Progenitor cell of endocrine pancreas (in vitro differentiated cells): ENCODE measurements around the gene FIZ1. TPM values are rescaled to one million over a fixed set of nuclear protein-coding genes. Genes with fewer than 3 reads are reported as not detected.

ENCODE experiments used
- DNase-seq: peaks from one replicate; pipeline ENCODE4 v3.0.0; 2021; ENCODE audit warnings: low spot score; ENCODE audit not compliant: unreplicated experiment
- H3K27ac Mint-ChIP-seq: 2 replicates; pipeline ENCODE4 v1.8.0; 2021; ENCODE audit warnings: mild to moderate bottlenecking, moderate library complexity, mixed read lengths
- H3K27me3 Mint-ChIP-seq: 2 replicates; pipeline ENCODE4 v1.8.0; 2021; ENCODE audit warnings: mixed read lengths
- H3K36me3 Mint-ChIP-seq: 2 replicates; pipeline ENCODE4 v1.8.0; 2022; ENCODE audit warnings: mixed read lengths; ENCODE audit not compliant: insufficient read depth
- H3K4me1 Mint-ChIP-seq: 2 replicates; pipeline ENCODE4 v1.8.0; 2021; ENCODE audit warnings: low read depth, mixed read lengths
- H3K4me3 Mint-ChIP-seq: 2 replicates; pipeline ENCODE4 v1.8.0; 2021; ENCODE audit warnings: low read depth, mild to moderate bottlenecking, moderate library complexity, mixed read lengths
- H3K9me3 Mint-ChIP-seq: 2 replicates; pipeline ENCODE4 v1.8.0; 2021; ENCODE audit warnings: low read depth, mixed read lengths
- total RNA-seq: library from RNA; stranded (reverse); gene quantifications from 2 replicates; pipeline ENCODE4 v1.2.1, GENCODE V29; 2021
- TF ChIP-seq, protein P1 (sequence below): fragments of 200-600 bp; sonication (generic); IDR thresholded peaks from one replicate; pipeline ENCODE4 v1.5.0; 2021; ENCODE audit warnings: antibody characterized with exemption, mild to moderate bottlenecking; ENCODE audit not compliant: unreplicated experiment

FIZ1 gene
- total RNA-seq, 1 donor from 2014 or later = 39.0 TPM

GRCh38 chr19:55620410-55621204 is 21.3 kb upstream of the FIZ1 start:
- TF ChIP-seq, protein P1, sequence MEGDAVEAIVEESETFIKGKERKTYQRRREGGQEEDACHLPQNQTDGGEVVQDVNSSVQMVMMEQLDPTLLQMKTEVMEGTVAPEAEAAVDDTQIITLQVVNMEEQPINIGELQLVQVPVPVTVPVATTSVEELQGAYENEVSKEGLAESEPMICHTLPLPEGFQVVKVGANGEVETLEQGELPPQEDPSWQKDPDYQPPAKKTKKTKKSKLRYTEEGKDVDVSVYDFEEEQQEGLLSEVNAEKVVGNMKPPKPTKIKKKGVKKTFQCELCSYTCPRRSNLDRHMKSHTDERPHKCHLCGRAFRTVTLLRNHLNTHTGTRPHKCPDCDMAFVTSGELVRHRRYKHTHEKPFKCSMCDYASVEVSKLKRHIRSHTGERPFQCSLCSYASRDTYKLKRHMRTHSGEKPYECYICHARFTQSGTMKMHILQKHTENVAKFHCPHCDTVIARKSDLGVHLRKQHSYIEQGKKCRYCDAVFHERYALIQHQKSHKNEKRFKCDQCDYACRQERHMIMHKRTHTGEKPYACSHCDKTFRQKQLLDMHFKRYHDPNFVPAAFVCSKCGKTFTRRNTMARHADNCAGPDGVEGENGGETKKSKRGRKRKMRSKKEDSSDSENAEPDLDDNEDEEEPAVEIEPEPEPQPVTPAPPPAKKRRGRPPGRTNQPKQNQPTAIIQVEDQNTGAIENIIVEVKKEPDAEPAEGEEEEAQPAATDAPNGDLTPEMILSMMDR = no peak
- no peak overlapping the region for H3K4me3 Mint-ChIP-seq
- H3K27ac Mint-ChIP-seq = peak overlapping the region; percentile 59
- H3K27me3 Mint-ChIP-seq = no peaks in the 10 kb centered on the region
- no peaks in the 10 kb centered on the region for H3K9me3 Mint-ChIP-seq
- H3K36me3 Mint-ChIP-seq = peaks cover 10% of the 10 kb centered on the region
- peaks cover 9% of the 10 kb centered on the region for H3K4me1 Mint-ChIP-seq
- DNase-seq = no peak

GRCh38 chr19:55619286-55619685 is 20.0 kb upstream of the FIZ1 start:
- DNase-seq = no peak
- no peaks in the 10 kb centered on the region for H3K27me3 Mint-ChIP-seq
- H3K9me3 Mint-ChIP-seq = no peaks in the 10 kb centered on the region
- H3K27ac Mint-ChIP-seq = no peak overlapping the region
- H3K4me3 Mint-ChIP-seq = no peak overlapping the region
- TF ChIP-seq, protein P1 = no peak
- peaks cover 4% of the 10 kb centered on the region for H3K4me1 Mint-ChIP-seq
- peaks cover 12% of the 10 kb centered on the region for H3K36me3 Mint-ChIP-seq

DNA sequence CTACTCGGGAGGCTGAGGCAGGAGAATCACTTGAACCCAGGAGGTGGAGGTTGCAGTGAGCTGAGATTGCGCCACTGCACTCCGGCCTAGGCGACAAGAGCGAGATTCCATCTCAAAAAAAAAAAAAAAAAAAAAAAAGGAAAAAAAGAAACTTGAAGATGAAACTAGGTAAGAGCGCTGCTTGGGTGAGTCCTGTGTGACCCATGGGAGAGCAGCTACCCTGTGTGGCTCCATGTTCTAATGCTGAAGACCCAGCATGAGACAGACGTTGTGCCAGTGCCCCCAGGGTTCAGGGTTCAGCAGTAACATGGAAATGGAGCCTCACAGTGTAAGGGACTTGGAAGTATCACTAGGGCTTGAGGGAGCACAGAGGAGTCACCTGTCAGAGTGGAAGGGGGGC is 19.1 kb upstream of the FIZ1 start:
- DNase-seq = no peak
- Mint-ChIP-seq H3K9me3 (no peaks in the 10 kb centered on the region), H3K4me3 (no peak overlapping the region), H3K4me1 (no peaks in the 10 kb centered on the region), H3K36me3 (peaks cover 9% of the 10 kb centered on the region), H3K27ac (no peak overlapping the region), H3K27me3 (no peaks in the 10 kb centered on the region)
- TF ChIP-seq, protein P1 = no peak

GRCh38 chr19:55617426-55617825 is 18.1 kb upstream of the FIZ1 start:
- TF ChIP-seq, protein P1 = no peak
- Mint-ChIP-seq H3K27ac (no peak overlapping the region), H3K4me1 (no peaks in the 10 kb centered on the region), H3K9me3 (no peaks in the 10 kb centered on the region), H3K4me3 (no peak overlapping the region), H3K27me3 (no peaks in the 10 kb centered on the region), H3K36me3 (peaks cover 14% of the 10 kb centered on the region)
- DNase-seq = no peak

GRCh38 chr19:55616395-55616875 is 17.1 kb upstream of the FIZ1 start:
- H3K4me1 Mint-ChIP-seq = no peaks in the 10 kb centered on the region
- no peaks in the 10 kb centered on the region for H3K27me3 Mint-ChIP-seq
- peaks cover 14% of the 10 kb centered on the region for H3K36me3 Mint-ChIP-seq
- DNase-seq = no peak
- H3K27ac Mint-ChIP-seq = no peak overlapping the region
- TF ChIP-seq, protein P1 = no peak
- H3K4me3 Mint-ChIP-seq = no peak overlapping the region
- H3K9me3 Mint-ChIP-seq = no peaks in the 10 kb centered on the region
